Smooth muscle cell (in vitro differentiated cells): ENCODE data around the gene BMX. TPM values are rescaled to one million over a fixed set of nuclear protein-coding genes. Genes with fewer than 3 reads are reported as not detected.

Experiments used
- DNase-seq: peaks from one replicate; lab custom pipeline; 2025; ENCODE audit not compliant: unreplicated experiment; lab: John Stamatoyannopoulos, UW
- H2AFZ ChIP-seq: fragments of 200-600 bp; sonication (generic); 2 replicates; pipeline ENCODE4 v1.6.0; 2016; ENCODE audit warnings: antibody characterized with exemption, low read depth, mild to moderate bottlenecking
- H3F3A ChIP-seq: fragments of 200-600 bp; sonication (generic); 2 replicates; pipeline ENCODE4 v1.6.0; 2017; ENCODE audit warnings: antibody characterized with exemption, low read depth
- H3K27ac ChIP-seq: fragments of 200-600 bp; sonication (generic); 2 replicates; pipeline ENCODE4 v1.5.1; 2016; ENCODE audit warnings: low read depth, mild to moderate bottlenecking
- H3K27me3 ChIP-seq: fragments of 200-600 bp; sonication (generic); 2 replicates; pipeline ENCODE4 v1.6.1; 2016; ENCODE audit warnings: low read depth, mild to moderate bottlenecking
- H3K36me3 ChIP-seq: fragments of 200-600 bp; sonication (generic); 2 replicates; pipeline ENCODE4 v1.5.1; 2016; ENCODE audit warnings: low read depth
- H3K4me1 ChIP-seq: fragments of 200-600 bp; sonication (generic); 2 replicates; pipeline ENCODE4 v1.5.1; 2016; ENCODE audit warnings: low read depth
- H3K4me2 ChIP-seq: fragments of 200-600 bp; sonication (generic); 2 replicates; pipeline ENCODE4 v1.6.0; 2016; ENCODE audit warnings: mild to moderate bottlenecking
- H3K4me3 ChIP-seq: fragments of 200-600 bp; sonication (generic); 2 replicates; pipeline ENCODE4 v1.5.1; 2016; ENCODE audit warnings: mild to moderate bottlenecking
- H3K79me2 ChIP-seq: fragments of 200-600 bp; sonication (generic); 2 replicates; pipeline ENCODE4 v1.6.0; 2016; ENCODE audit warnings: low read depth, mild to moderate bottlenecking
- H3K9ac ChIP-seq: fragments of 200-600 bp; sonication (generic); 2 replicates; pipeline ENCODE4 v1.6.0; 2016; ENCODE audit warnings: low read depth
- H3K9me3 ChIP-seq: fragments of 200-600 bp; sonication (generic); replicated peaks from 2 replicates; pipeline ENCODE4 v1.5.1; 2016; ENCODE audit warnings: low read depth
- H4K20me1 ChIP-seq: fragments of 200-600 bp; sonication (generic); 2 replicates; pipeline ENCODE4 v1.6.0; 2016; ENCODE audit warnings: low read depth
- WGBS: methylation state at CpG from one replicate; pipeline ENCODE4 v1.1.7; 2016; ENCODE audit warnings: low lambda C conversion rate; 5-methylcytosine and 5-hydroxymethylcytosine counted together
- polyA plus RNA-seq: library from polyadenylated mRNA; unstranded; fragments of >200 nt; fragmentation: Nextera tagmentation; extraction: Ambion mirVana; gene quantifications from 2 replicates; pipeline ENCODE4 v1.2.1, GENCODE V29; 2016
- total RNA-seq: library from RNA; depleted of rRNA; stranded (reverse); fragments of >200 nt; gene quantifications from 2 replicates; pipeline ENCODE4 v1.2.3, GENCODE V29; 2014
- TF ChIP-seq, protein P1 (sequence below): fragments of 200-600 bp; sonication (generic); IDR thresholded peaks from 2 replicates; pipeline ENCODE4 v1.5.1; 2017; ENCODE audit warnings: borderline replicate concordance, mild to moderate bottlenecking, antibody characterized with exemption; ENCODE audit not compliant: insufficient read depth, poor library complexity, severe bottlenecking

Gene BMX
- total and polyA plus RNA-seq, 2 experiments from 2014 or later, result not detected

DNA sequence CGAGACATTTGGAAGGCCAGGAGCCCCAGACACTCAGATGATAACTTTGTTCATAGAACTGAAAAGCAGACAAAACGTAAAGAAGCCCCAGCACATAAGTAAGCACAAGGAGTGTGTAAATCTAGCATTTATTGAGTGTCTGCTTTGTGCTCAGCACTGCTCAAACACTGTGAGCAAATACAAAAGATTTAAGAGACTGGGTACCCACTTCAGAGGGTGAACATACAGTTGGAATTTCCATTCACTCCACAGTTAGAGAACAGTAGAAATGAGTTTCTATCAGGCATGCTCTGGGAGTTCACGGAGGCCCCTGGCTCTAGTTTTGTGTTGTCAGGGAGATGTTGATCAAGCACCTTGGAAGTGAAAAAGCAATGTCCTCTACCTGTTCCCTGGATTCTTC lies 60.3 kb downstream of the BMX start:
- Histone ChIP-seq H3F3A (no peaks in the 10 kb centered on the region), H3K79me2 (no peaks in the 10 kb centered on the region), H3K27ac (no peak overlapping the region), H3K36me3 (no peaks in the 10 kb centered on the region), H3K4me3 (no peak overlapping the region), H3K9me3 (no peaks in the 10 kb centered on the region), H3K27me3 (no peaks in the 10 kb centered on the region), H3K9ac (no peak overlapping the region), H2AFZ (no peak overlapping the region), H3K4me1 (peaks cover under 1% of the 10 kb centered on the region), H4K20me1 (no peaks in the 10 kb centered on the region), H3K4me2 (no peak overlapping the region)
- WGBS, result 84% methylated on average over 3 of the region's 3 CpGs
- DNase-seq, result no peak
- TF ChIP-seq, protein P1, sequence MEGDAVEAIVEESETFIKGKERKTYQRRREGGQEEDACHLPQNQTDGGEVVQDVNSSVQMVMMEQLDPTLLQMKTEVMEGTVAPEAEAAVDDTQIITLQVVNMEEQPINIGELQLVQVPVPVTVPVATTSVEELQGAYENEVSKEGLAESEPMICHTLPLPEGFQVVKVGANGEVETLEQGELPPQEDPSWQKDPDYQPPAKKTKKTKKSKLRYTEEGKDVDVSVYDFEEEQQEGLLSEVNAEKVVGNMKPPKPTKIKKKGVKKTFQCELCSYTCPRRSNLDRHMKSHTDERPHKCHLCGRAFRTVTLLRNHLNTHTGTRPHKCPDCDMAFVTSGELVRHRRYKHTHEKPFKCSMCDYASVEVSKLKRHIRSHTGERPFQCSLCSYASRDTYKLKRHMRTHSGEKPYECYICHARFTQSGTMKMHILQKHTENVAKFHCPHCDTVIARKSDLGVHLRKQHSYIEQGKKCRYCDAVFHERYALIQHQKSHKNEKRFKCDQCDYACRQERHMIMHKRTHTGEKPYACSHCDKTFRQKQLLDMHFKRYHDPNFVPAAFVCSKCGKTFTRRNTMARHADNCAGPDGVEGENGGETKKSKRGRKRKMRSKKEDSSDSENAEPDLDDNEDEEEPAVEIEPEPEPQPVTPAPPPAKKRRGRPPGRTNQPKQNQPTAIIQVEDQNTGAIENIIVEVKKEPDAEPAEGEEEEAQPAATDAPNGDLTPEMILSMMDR, result no peak

DNA sequence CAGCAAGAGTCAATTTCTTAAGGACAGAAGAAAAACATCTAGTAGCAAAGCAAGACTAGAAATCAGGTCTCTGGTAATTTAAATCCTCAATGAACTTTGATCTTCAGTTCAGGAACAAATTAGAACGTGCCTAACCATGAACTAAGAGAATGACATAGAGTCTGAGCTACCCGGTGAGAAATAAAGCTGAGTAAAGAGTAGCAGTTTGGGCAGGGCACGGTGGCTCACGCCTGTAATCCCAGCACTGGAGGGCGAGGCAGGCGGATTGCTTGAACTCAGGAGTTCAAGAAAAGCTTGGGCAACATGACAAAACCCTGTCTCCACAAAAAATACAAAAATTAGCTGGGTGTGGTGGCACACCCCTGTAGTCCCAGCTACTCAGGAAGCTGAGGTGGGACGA lies 62.4 kb downstream of the BMX start:
- H3K9me3 ChIP-seq, result no peaks in the 10 kb centered on the region
- H3F3A ChIP-seq, result no peaks in the 10 kb centered on the region
- no peak overlapping the region for H3K27ac ChIP-seq
- no peaks in the 10 kb centered on the region for H4K20me1 ChIP-seq
- H3K36me3 ChIP-seq, result no peaks in the 10 kb centered on the region
- no peaks in the 10 kb centered on the region for H3K27me3 ChIP-seq
- no peaks in the 10 kb centered on the region for H3K79me2 ChIP-seq
- peaks cover 6% of the 10 kb centered on the region for H3K4me1 ChIP-seq
- no peak overlapping the region for H2AFZ ChIP-seq
- DNase-seq, result no peak
- no peak overlapping the region for H3K9ac ChIP-seq
- H3K4me2 ChIP-seq, result no peak overlapping the region
- TF ChIP-seq, protein P1, result no peak
- WGBS, result 84% methylated on average over 7 of the region's 7 CpGs
- no peak overlapping the region for H3K4me3 ChIP-seq

DNA sequence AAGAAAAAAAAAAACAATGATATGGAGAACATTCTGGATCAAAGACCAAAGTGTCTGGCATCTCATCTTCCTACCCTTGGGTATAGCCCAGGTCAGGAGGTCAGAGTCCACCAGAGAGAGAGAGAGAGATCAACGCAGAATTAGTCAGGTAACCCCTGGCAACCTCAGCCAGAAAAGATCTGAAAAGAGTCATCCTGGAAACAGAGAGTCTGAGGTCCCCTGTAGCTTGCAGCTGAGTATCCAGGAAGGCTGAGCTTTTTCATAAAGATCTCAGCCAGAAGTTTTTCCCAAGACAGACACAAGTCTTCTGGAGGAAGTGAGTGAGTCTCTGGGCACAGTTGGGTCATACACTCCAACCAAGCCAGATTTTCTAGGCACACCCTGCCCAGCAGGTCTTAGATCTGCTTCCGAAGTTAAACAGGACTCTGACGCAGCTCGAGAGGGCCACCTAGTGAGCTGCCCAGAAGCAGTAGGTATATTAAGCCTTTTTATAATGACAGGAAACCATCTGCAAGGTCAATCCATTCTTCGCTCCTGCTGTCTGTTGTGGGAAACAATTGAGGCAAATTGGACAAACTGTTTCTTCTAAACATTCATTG lies 64.5 kb downstream of the BMX start:
- TF ChIP-seq, protein P1, result peak; percentile 67
- Histone ChIP-seq H3K27me3 (no peaks in the 10 kb centered on the region), H3K4me2 (no peak overlapping the region), H3K9me3 (no peaks in the 10 kb centered on the region), H3K4me1 (peaks cover 7% of the 10 kb centered on the region), H3K79me2 (no peaks in the 10 kb centered on the region), H3K9ac (no peak overlapping the region), H3K4me3 (no peak overlapping the region), H3K36me3 (no peaks in the 10 kb centered on the region), H3K27ac (no peak overlapping the region), H4K20me1 (no peaks in the 10 kb centered on the region), H3F3A (no peaks in the 10 kb centered on the region), H2AFZ (no peak overlapping the region)
- 30% methylated on average over 5 of the region's 5 CpGs for WGBS
- peak; percentile 3 for DNase-seq

DNA sequence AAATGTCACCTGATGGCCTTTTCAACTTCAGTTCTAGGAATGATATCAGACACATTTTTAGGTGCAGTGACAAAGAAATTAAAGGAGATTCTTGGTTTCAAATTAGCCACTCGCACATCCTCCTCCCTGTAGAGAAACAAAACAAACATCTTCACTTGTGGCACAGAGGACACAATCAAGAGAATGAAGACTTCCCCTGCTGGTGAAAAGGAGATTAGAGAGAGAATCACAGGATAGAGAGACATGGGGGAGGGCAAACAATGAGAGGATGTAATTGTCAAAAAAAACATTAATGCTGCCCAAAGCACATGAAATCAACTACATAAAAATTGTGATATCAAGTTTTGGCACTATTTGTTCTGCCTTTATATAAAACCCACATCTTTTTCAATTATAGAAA lies 65.6 kb downstream of the BMX start:
- Histone ChIP-seq H3K4me2 (no peak overlapping the region), H3K27ac (no peak overlapping the region), H4K20me1 (no peaks in the 10 kb centered on the region), H3K4me3 (no peak overlapping the region), H2AFZ (no peak overlapping the region), H3K4me1 (peaks cover 12% of the 10 kb centered on the region), H3K27me3 (no peaks in the 10 kb centered on the region), H3K36me3 (no peaks in the 10 kb centered on the region), H3K79me2 (no peaks in the 10 kb centered on the region), H3F3A (no peaks in the 10 kb centered on the region), H3K9me3 (no peaks in the 10 kb centered on the region), H3K9ac (no peak overlapping the region)
- no peak for DNase-seq
- 67% methylated on average over 1 of the region's 1 CpG for WGBS
- TF ChIP-seq, protein P1, result no peak
